Brain microvascular endothelial cell (primary cell): ENCODE data around the gene ATP8A2.
A peak's percentile ranks its signal among the peaks of the same experiment; 100 is the strongest.

ENCODE experiments used
- DNase-seq: peaks from one replicate; pipeline ENCODE4 v3.0.0-alpha.2; 2020
- H3K27ac ChIP-seq: fragments of 250-450 bp; sonication (Bioruptor Pico); 2 replicates; pipeline ENCODE4 v1.5.1; 2020; ENCODE audit warnings: mild to moderate bottlenecking, moderate library complexity
- H3K27me3 ChIP-seq: fragments of 250-450 bp; sonication (Bioruptor Pico); replicated peaks from 2 replicates; pipeline ENCODE4 v1.5.1; 2020; ENCODE audit warnings: mild to moderate bottlenecking
- H3K36me3 ChIP-seq: fragments of 250-450 bp; sonication (Bioruptor Pico); replicated peaks from 2 replicates; pipeline ENCODE4 v1.5.1; 2020; ENCODE audit warnings: mild to moderate bottlenecking
- H3K4me3 ChIP-seq: 2 replicates; pipeline ENCODE4 v1.5.1; 2011; ENCODE audit warnings: low read depth, mild to moderate bottlenecking, control low read depth, low read length, moderate library complexity
- CTCF ChIP-seq: IDR thresholded peaks from 2 replicates; pipeline ENCODE4 v1.5.1; 2011; ENCODE audit warnings: low read depth, mild to moderate bottlenecking, moderate library complexity, low read length, control low read depth, inconsistent platforms; ENCODE audit errors: missing control alignments
- in situ Hi-C: cut with HindIII; loops from 2 replicates; pipeline ENCODE4 v1.10.0; 2017; ENCODE audit warnings: low sequenced_read_pairs, low pct_ligation_motif_present

The ATP8A2 gene

GRCh38 chr13:26050568-26051230 is 678.9 kb downstream of the ATP8A2 start:
- Histone ChIP-seq H3K36me3 (no peaks in the 10 kb centered on the region), H3K4me3 (peak overlapping the region; percentile 62), H3K27me3 (no peaks in the 10 kb centered on the region), H3K27ac (no peak overlapping the region)
- in situ Hi-C loops: loop anchor here (25.0 kb wide), 1 partner anchor 488 kb away; no protein-coding TSS in a partner anchor
- no peak for TF ChIP-seq CTCF
- no peak for DNase-seq

GRCh38 chr13:26051231-26051656 is 679.5 kb downstream of the ATP8A2 start:
- in situ Hi-C loops: loop anchor here (25.0 kb wide), 1 partner anchor 489 kb away; no protein-coding TSS in a partner anchor
- no peak for DNase-seq
- Histone ChIP-seq H3K27ac (no peak overlapping the region), H3K4me3 (peak overlapping the region; percentile 62), H3K27me3 (no peaks in the 10 kb centered on the region), H3K36me3 (no peaks in the 10 kb centered on the region)
- TF ChIP-seq CTCF: no peak

- no peak within 1 kb of the TSS for H3K27ac ChIP-seq
- no peak for DNase-seq
- in situ Hi-C loops: loop anchor here (25.0 kb wide), 1 partner anchor 489 kb away; no protein-coding TSS in a partner anchor
- no peaks in the 10 kb centered on the region for H3K27me3 ChIP-seq
- no peak for TF ChIP-seq CTCF
- H3K36me3 ChIP-seq: no peaks in the 10 kb centered on the region
- H3K4me3 ChIP-seq: peak within 1 kb of the TSS; percentile 62
Observed at GRCh38 chr13:26051657-26052311, 680.0 kb downstream of the ATP8A2 start, which contains the start of gene SHISA2. TSS of gene SHISA2 (minus strand) at chr13:26052016. CDS start at chr13:26050975, 1,041 bp downstream.

- Histone ChIP-seq H3K27me3 (no peaks in the 10 kb centered on the region), H3K27ac (no peak overlapping the region), H3K4me3 (peak overlapping the region; percentile 62), H3K36me3 (no peaks in the 10 kb centered on the region)
- in situ Hi-C loops: loop anchor here (25.0 kb wide), 1 partner anchor 490 kb away; no protein-coding TSS in a partner anchor
- DNase-seq: no peak
- no peak for TF ChIP-seq CTCF
Observed at GRCh38 chr13:26052337-26052736, 680.6 kb downstream of the ATP8A2 start.

- TF ChIP-seq CTCF: no peak
- no peak overlapping the region for H3K27ac ChIP-seq
- no peaks in the 10 kb centered on the region for H3K27me3 ChIP-seq
- H3K36me3 ChIP-seq: no peaks in the 10 kb centered on the region
- DNase-seq: no peak
- in situ Hi-C loops: loop anchor here (25.0 kb wide), 1 partner anchor 491 kb away; no protein-coding TSS in a partner anchor
- no peak overlapping the region for H3K4me3 ChIP-seq
Observed at GRCh38 chr13:26053418-26053980, 681.7 kb downstream of the ATP8A2 start.
